ENCODE data around the gene LILRB5.
A peak's percentile ranks its signal among the peaks of the same experiment; 100 is the strongest.
"Not testable (repeated sequence)": the region's sequence is repeated elsewhere in the genome, so short reads cannot be mapped to it uniquely, and the experiment has no call there.

LILRB5 gene

DNA sequence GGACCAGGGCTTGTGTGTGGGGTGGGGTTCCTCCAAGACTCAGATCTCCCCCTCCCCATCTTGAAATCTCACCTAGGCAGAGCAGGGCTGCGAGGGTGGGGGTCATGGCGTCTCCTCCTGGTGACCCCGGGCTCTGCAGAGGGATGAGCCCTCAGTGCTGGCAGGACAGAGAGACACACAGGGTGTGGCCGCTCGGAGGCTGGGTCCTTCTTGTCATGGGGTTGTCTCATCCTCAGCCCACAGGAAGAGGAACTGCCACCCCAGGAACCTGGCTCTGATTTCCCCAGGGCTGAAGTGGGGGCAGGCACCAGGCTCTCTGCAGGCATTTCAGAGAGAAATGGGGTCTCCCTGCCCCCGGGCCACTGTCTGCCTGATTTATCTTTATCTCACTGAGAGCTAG lies 14.4 kb downstream of the LILRB5 start, which contains the start of gene LILRA6:
Gene LILRA6, minus strand, starts transcription at position 145 of the 400 bp plus-strand sequence.
- not testable (repeated sequence) for DNase-seq (ENCODE audit: low read depth, low spot score)

DNA sequence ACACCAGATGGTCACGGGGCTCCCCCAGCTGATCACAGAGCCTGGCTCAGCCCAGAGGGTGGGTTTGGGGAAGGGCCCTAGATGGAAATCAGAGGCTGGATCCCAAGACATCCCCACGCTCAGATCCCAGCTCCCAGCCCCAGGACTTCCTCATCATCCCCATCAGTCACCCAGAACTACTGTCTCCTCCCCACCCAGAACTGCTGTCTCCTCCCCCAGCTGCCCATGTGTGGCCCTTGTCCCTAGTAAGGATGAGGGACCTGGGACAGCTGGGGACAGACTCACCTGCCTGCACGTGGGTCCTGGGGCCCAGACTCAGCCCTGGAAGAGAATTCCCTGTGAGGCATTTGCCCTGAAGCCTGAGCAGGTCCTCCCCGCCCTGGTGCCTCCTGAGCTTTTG lies 14.8 kb downstream of the LILRB5 start:
- DNase-seq (ENCODE audit: low read depth, low spot score) = not testable (repeated sequence)

DNA sequence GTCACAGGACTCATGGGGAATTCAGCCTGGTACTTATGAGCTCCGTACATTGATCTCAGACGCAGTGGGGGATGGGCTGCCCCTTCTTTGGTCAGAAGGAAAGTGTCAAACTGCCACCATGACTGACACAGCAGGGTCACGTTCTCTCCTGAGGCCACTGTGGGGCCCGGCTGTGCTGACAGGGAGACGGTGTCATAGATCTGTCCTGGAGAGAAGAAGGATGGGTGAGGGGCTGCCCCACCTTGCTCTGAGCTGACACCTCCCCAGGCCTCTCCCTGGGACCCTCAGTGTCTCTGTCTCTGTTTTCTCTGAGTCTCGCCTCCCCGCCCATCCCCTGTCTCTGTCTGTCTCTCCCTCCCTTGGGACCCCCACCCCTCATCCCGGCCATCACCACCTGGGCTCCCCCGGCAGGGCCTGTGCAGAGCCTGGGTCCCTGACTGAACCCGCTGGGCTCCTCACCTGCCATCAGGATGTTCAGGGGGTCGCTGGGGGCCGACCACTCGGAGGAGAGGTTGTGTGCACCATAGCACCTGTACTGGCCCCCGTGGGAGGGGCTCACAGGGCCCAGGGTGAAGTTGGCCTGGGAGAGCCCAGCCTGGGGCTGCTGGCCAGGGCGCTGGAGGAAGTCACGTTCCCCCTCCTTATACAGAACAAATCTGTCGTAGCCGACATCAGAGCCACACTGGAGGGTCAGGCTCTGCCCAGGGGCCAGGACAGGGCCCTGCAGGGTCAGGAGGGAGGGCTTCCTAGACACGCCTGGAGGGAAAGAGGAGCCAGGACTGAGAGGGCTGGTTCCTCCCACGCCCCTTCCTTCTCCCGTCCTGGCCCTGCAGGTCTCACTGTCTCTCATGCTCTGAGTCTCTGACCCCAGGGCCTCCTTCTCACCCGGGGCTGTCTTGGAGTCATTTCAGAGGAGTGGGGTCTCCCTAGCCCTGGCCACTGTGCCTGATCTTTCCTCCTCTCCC lies 16.4 kb downstream of the LILRB5 start:
- DNase-seq (ENCODE audit: low read depth, low spot score) = not testable (repeated sequence)

DNA sequence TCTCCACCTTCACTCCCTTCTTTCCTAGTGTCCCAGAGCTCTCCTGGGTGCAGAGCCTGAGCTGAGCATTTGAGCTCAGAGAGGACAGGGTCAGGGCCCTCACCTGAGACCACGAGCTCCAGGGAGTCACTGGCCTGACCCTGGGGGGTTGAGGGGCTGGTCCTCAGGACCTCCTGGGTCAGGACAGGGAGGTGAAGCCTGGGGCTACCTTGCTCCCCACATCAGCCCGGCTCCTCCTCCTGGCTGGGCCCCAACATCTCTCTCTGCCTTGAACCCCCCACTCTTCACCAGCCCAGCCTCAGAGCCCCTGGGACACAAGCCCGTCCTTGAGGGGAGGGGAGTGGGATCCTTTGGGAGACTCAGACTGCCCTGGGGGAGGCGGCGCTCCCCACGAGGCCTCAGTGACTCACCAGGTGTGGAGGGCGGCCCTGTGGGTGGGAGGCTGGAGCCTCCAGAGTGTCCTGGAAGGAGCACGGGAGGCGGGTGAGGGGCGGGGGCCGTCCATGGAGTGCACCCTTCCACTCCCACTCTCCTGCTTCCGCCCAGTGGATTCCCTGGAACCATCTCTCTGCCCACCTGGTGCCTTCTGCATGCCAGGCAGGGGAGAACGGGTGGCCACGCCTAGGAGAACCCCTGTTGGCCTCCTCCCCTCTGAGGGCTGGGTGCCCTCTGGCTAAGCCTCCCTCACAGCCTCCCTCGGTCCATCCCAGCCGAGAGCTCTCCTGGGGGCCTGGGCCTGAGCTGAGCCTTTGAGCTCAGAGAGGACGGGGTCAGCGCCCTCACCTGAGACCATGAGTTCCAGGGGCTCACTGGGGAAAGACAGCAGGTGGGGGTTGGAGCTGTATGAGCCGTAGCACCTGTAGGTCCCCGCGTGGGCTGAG lies 17.3 kb downstream of the LILRB5 start:
- DNase-seq (ENCODE audit: low read depth, low spot score) = not testable (repeated sequence)

DNA sequence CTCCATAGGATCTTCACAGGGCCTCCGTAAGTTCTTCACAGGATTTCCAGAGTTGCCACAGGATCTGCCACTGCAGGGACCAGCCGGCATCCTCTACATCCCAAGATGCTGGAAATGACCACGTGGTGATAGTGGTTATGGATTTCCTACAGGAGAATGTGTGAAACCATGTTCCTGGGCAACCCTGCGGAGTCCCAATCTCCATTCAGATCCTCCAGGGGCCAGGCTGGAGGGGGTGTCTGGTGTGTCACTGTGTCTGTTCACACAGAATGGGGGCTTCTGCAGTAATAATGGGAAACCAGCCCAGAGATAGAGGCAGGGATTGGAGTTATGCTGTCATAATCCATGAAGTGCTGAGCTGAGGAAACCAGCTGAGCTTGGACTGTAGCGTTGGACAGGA lies 23.1 kb downstream of the LILRB5 start:
- DNase-seq (ENCODE audit: low read depth, low spot score) = no peak

DNA sequence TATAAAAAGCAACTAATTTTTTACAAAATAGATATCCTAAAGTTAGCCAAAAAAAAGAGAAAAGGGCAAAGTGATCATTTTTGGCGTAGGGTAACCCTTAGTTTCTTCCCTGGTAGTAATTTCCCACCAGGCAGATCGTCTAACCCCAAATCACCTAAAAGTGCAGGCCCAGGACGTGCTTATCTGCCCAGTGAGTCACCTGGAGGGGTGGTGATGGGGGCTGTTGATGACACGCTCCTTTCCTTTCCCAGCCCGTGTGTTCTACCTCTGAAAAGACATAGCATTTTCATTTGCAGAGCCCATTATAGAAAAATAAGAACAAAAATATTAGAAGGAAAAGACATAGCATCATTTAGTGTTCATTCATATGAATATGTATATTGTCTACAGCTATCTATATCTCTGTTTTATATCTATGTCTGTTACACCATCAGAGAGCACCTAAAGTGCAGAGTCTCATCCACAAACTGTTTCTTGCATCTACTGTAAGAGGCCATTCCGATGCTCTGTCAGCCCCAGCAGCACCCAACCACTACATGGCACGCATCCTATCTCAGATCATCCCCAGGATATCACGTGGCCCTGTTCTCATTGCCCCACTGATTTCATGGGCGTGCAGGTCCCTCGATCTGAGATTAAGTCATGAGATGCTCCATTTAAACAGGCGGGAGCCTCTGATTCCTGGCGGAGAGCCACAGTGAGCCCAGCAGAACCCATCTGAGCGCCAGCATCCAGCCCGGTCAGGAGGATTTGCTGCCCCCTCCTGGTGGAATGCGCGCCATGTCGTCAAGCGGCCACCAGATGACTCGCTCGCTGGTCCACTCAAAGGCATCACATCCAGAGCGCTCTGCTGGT lies 25.8 kb downstream of the LILRB5 start:
- DNase-seq (ENCODE audit: low read depth, low spot score) = peak; percentile 87

DNA sequence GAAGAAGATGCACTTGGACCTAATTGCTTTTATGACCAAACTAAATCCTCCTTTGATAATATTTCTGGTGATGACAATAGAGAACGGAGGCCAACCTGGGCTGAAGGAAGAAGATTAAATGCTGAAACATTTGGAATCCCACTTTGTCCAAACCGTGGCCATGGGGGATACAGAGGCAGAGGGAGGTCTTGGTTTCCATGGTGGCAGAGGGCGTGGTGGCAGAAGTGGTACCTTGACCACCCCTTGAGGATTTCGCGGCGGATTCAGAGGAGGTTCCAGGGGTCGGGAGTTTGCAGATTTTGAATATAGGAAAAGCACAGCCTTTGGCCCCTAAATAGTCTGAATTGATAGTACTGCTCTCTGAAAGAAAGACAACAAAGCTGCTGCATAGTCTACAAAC lies 27.0 kb downstream of the LILRB5 start:
- no peak for DNase-seq (ENCODE audit: low read depth, low spot score)

DNA sequence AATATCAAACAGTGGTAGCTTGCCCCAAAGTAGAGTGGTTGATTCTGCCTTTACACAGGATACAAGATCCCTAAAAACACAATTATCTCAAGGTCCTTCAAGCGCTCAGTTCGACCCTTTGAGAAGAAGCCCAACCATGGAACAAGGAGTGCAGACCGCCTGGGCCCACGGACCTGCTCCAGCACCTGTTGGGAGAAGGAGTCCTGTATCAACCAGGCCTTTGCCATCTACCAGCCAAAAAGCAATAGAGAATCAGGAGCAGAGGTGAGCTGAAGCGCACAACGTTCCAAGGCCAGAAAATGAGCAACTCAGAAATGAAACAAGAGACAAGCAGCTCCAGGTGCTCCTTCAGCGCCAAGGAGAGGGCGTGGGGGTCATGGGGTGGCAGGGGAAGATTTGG lies 27.9 kb downstream of the LILRB5 start:
- no peak for DNase-seq (ENCODE audit: low read depth, low spot score)

DNA sequence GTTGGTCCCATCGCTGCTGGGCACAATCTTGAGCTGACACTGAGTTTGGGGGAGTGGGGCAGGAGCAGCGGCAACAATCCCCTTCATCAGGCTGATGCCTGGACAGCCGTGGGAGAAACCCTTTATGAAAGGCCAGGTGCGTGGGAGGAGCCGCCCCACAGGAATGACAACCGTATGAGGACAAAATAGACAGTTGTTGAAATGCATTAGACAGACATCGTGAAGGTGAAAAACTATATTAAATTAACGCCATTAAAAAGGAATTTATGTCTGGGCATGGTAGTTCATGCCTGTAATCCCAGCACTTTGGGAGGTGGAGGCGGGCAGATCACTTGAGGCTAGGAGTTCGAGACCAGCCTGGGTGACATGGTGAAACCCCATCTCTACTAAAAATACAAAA lies 32.5 kb downstream of the LILRB5 start:
- DNase-seq (ENCODE audit: low read depth, low spot score) = not testable (repeated sequence)

DNA sequence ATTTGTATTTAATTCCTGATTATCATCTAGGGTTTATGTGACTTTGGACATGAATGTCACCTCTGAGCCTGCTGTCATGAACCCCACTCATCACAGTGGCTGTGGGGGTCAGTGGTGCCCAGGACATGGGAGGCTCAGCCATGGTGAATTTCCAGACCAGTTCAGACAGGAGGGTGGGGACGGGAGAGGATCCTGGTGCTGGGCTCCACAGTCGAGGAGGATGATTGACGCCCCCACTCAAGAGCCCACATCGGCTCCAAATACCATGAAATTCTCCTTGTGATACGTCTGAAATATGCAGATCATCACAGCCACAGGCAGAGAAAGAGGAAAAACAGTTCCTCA lies 33.2 kb downstream of the LILRB5 start:
- DNase-seq (ENCODE audit: low read depth, low spot score) = not testable (repeated sequence)

DNA sequence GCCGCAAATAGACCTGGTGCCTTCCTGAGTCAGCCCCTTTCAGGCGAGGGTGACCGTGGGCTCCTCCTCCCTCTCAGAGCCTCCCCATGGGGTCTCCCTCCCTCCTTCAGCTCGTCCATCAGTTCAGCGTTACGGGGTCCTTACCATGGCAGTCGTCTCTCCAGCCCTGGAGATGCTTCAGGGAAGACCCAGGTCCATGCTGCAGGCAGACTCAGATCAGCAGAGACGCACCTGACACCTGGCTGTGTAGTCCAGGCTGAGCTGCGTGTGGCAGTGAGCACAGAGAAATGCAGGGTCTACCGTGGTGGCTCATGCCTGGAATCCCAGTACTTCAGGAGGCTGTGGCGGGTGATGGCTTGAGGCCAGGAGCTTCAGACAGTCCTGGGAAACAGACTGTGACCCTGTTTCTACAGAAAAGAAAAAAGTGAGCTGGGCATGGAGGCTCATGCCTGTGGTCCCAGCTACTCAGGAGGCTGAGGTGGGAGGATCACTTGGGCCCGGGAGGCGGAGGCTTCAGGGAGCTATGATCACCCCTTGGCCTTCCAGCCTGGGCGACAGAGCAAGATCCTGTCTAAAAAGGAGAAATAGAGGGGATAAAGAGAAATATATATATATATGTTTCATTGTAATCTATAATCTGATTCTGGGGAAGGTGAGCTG lies 33.7 kb downstream of the LILRB5 start:
- DNase-seq (ENCODE audit: low read depth, low spot score) = peak; percentile 28

DNA sequence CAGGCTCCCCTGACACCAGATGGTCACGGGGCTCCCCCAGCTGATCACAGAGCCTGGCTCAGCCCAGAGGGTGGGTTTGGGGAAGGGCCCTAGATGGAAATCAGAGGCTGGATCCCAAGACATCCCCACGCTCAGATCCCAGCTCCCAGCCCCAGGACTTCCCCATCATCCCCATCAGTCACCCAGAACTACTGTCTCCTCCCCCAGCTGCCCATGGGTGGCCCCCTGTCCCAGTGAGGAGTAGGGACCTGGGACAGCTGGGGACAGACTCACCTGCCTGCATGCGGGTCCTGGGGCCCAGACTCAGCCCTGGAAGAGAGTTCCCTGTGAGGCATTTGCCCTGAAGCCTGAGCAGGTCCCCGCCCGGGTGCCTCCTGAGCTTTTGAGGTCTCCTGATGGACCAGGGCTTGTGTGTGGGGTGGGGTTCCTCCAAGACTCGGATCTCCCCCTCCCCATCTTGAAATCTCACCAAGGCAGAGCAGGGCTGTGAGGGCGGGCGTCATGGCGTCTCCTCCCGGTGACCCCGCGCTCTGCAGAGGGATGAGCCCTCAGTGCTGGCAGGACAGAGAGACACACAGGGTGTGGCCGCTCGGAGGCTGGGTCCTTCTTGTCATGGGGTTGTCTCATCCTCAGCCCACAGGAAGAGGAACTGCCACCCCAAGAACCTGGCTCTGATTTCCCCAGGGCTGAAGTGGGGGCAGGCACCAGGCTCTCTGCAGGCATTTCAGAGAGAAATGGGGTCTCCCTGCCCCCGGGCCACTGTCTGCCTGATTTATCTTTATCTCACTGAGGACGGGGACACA lies 34.4 kb downstream of the LILRB5 start, which contains the start of gene LILRB3:
Gene LILRB3, minus strand, starts transcription at position 534 of the 803 bp plus-strand sequence. Its CDS starts 31 bp downstream, at position 503.
- not testable (repeated sequence) for DNase-seq (ENCODE audit: low read depth, low spot score)

DNA sequence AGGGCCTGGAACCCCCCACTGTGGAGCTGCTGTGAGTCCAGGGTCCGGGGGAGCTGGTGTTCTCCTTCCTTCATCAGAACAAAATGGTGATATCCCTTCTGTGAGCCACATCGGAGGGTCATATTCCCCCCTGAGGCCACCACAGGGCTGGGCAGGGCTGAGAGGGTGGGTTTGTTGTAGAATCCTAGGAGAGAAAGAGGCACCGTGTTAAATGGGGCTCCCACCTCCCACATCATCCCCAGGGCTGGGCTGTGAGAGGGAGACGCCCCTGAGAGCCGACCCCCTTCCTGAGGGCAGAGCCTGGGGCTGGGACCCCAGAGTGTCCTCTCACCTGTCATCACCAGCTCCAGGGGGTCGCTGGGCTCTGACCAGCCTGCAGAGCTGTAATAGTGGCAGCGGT lies 35.1 kb downstream of the LILRB5 start:
- DNase-seq (ENCODE audit: low read depth, low spot score) = not testable (repeated sequence)

DNA sequence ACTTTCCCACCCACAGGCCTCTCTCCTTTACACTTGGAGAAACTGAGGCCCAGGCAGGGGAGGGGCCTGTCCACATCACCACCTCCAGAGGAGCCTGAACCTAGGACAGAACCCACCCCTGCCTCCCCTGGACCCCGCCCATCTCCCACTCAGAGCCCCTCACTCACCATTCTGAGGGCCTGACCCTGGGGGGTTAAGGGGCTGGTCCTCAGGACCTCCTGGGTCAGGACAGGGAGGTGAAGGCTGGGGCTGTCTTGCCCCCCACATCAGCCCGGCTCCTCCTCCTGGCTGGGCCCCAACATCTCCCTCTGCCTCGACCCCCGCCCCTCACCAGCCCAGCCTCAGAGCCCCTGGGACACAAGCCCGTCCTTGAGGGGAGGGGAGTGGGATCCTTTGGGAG lies 37.4 kb downstream of the LILRB5 start:
- DNase-seq (ENCODE audit: low read depth, low spot score) = not testable (repeated sequence)

DNA sequence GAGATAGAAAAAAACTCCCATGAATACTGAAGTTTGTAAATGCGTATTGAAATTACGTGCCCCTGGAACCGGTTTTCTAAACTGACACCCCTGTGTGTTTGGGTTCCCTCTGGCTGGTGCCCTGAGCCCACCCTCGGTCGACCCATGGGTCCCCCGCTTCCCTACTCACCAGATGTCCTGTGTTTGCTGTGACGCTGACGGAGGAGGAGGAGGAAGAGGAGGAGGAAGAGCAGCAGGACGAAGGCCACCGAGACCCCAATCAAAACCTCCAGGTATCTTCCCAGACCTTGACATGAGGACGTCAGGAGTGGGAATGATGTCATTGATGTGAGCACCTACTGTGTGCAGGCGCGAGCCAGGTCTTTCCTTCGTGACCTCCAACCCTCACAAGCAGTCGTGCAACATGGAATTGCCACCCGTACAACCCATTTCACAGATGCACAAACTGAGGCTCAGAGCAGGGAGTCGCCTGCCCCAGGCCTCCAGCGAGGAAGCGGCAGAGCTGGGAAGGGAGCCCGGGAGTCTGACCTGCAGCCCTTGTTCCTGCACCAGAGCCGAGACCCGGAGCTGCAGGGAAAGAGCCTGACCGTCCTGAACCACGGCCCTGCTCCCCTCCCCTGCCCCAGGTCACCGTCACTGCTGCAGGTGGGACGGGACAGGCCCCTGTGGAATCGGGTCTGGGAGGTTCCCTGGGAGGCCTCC lies 38.0 kb downstream of the LILRB5 start:
- no peak for DNase-seq (ENCODE audit: low read depth, low spot score)

DNA sequence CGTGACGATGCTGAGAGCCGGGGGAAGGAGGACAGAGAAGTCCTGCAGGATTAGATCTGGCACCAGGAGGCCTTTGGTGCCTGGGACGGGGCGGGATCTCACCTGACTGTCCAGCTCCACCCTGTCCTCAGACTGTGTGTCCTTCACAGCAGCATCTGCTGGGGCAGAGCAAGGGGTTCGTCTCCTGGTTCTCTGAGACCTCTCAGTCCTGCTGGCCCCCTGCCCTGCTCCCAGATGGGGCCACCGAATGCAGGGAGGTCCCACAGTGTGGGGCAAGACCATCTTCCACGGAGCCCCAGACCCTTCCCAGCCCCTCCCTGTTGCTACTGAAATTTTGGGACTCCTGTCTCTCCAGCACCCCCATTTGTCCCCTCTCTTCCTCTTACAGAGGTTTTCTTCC lies 38.8 kb downstream of the LILRB5 start:
- no peak for DNase-seq (ENCODE audit: low read depth, low spot score)

DNA sequence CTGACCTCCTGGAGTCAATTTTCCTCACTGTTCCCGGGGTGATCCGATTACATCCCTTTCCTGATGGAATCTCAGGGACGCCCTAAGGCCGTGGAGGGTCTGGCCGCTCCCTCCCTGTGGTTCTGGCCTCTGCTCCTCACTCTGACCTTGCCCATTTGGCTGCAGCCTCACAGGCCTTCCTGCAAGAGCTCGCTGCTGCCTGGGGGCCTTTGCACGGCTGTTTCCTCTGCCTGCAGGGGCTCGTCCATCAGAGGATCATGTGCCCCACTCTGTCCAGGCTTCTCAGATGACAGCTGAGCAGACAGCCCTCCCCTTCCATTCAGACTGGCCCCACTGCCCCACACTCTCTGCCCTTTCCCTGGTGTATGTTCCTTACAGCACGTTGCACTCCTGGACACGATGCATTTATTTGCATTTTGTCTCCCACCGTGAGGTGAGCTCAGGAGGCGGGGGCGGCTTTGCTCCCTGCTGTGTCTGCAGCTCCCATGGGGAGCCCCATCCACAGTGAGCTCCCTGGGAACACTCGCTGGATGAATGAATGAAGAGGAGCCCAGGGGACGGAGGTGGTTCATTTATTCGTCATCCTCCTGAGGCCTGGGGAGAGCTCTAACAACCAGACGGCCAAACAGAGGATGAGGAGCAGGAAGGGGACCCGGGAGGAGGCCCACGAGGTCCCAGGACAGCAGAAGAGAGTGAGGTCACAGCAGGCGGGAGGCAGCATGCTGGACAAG lies 39.4 kb downstream of the LILRB5 start:
- DNase-seq (ENCODE audit: low read depth, low spot score) = not testable (repeated sequence)

DNA sequence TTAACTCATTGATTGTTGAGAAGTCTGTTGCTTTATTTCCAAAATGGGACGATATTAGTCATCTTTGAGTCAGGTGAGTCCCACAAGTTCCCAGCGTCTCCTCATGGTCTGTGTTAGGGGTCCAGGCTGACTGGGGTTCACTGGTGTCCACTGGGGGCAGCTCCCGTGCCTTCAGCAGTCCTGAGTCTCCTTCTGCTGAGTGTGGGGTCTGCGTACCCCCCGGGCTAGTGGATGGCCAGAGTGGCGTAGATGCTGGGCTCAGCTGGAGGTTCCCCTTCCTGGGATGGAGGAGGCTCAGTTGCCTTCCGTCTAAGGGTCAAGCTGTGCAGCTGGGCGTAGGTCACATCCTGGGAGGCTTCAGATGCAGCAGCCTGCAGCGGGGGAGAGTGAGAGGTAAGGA lies 40.2 kb downstream of the LILRB5 start:
- DNase-seq (ENCODE audit: low read depth, low spot score) = no peak

DNA sequence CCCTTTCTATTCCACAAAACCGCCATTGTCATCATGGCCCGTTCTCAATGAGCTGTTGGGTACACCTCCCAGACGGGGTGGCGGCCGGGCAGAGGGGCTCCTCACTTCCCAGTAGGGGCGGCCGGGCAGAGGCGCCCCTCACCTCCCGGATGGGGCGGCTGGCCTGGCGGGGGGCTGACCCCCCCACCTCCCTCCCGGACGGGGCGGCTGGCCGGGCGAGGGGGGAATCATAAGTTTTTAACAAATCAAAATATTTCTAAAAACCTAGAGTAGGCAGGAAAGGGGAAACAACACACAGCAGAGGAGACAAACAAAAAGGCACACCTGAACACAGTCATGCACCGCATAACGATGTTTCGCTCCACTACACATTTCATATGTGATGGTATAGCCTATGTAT lies 42.3 kb downstream of the LILRB5 start:
- DNase-seq (ENCODE audit: low read depth, low spot score) = not testable (repeated sequence)

Data from astrocyte of the hippocampus (primary cell).